Ovary (tissue), 3 donors: Measurements from ENCODE around the gene ATL3.

Experiments
- EP300 ChIP-seq: sonication (generic); formaldehyde crosslinking; IDR thresholded peaks from one replicate; pipeline ENCODE4 v1.6.1; 2017; ENCODE audit warnings: antibody characterized with exemption
- POLR2A ChIP-seq: fragments of 450-650 bp; IDR thresholded peaks from one replicate; pipeline ENCODE4 v1.6.1; 2017; ENCODE audit warnings: antibody characterized with exemption, mild to moderate bottlenecking, moderate library complexity
- TF ChIP-seq, protein P1 (sequence below), 3 donors: fragments of 450-650 bp in 2 of 3; fragments of 200-600 bp in 1 of 3; IDR thresholded peaks; one replicate each; pipeline versions ENCODE4 v1.5.1 to v1.8.0; 2016 to 2022; ENCODE audit warnings: antibody characterized with exemption in 3 of 3, mild to moderate bottlenecking in 1 of 3
- donor health status: DM: no; HTN: no; CAD: no.

- TF ChIP-seq, protein P1, sequence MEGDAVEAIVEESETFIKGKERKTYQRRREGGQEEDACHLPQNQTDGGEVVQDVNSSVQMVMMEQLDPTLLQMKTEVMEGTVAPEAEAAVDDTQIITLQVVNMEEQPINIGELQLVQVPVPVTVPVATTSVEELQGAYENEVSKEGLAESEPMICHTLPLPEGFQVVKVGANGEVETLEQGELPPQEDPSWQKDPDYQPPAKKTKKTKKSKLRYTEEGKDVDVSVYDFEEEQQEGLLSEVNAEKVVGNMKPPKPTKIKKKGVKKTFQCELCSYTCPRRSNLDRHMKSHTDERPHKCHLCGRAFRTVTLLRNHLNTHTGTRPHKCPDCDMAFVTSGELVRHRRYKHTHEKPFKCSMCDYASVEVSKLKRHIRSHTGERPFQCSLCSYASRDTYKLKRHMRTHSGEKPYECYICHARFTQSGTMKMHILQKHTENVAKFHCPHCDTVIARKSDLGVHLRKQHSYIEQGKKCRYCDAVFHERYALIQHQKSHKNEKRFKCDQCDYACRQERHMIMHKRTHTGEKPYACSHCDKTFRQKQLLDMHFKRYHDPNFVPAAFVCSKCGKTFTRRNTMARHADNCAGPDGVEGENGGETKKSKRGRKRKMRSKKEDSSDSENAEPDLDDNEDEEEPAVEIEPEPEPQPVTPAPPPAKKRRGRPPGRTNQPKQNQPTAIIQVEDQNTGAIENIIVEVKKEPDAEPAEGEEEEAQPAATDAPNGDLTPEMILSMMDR (IDR thresholded peaks at IDR 0.05), result no peak
- TF ChIP-seq POLR2A (no peak), EP300 (no peak)
Measured at GRCh38 chr11:63609536-63609935, 61.6 kb downstream of the ATL3 start.
